A172 (cell line): ENCODE measurements around the gene SH3PXD2A. TPM values are rescaled to one million over a fixed set of nuclear protein-coding genes. Genes with fewer than 3 reads are reported as not detected.
"Not testable (repeated sequence)": the region's sequence is repeated elsewhere in the genome, so short reads cannot be mapped to it uniquely, and the experiment has no call there.

Experiments
- DNase-seq: peaks from one replicate; pipeline ENCODE4 v3.0.0-alpha.2; 2015; ENCODE audit warnings: low spot score
- total RNA-seq: library from RNA; depleted of rRNA; stranded (reverse); fragments of >200 nt; shearing (Covaris generic); gene quantifications from 2 replicates; pipeline ENCODE4 v1.2.3, GENCODE V29; 2014

Gene SH3PXD2A
- total RNA-seq, 1 experiment from 2014 or later = 1.7 TPM

DNA sequence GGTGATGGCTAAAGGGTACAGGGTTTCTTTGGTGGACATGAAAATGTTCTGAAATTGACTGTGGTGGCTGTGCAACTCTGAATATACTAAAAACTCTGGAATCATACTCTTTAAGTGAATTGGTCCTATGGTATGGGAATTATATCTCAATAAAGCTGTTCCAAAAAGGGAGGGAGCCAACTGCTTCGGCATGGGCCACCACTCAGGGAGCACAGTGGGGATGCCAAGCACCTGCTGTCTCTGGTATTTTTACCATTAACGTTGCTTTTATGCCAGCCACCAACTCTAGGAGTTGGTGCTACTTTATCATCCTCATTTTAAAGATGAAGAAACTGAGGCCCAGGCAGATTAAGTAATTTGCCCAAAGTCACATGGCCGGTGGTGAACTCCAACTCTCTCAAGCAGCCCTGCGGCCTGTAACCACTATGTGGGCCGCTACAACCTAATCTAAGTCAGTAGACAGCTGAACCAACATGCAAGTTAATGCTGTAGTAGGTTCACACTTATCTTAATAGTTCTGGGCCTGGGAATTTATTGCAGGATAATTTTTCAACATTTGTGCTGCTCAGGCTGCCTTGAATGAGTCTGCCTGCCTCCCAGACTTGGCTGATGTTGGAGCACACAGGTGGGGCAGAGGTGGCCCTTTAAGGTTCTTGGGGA lies 20.8 kb downstream of the SH3PXD2A start:
- DNase-seq = no peak

DNA sequence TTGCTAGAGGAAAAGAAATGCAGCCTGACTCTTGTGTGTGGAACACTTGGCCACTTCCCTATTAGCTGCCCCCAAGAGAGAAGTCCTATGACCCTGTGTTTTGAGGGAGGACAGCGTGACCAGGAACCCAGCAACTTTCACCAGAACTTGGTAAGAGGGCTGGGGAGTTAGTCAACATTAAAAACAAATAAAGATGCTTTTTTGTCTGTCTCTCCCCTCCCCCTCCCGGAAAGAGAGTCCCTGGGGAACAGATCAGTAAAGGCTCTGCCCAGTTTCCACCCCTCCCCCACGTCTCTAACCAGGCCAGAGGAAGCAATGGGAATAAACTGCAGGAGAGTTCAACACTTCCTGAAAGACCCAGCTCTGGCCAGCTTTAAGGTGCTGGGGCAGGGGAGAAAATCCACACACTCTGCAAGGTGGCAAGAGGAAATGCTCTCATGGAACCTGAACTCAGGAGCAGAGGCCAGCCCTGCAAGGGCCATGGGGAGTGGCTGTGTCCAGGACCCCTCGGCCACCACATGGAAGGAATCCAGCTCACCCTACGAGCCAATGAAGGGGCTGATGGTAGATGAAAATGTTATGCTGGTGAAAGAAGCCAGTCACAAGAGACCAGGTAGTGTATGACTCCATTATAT lies 21.5 kb downstream of the SH3PXD2A start:
- DNase-seq = no peak

DNA sequence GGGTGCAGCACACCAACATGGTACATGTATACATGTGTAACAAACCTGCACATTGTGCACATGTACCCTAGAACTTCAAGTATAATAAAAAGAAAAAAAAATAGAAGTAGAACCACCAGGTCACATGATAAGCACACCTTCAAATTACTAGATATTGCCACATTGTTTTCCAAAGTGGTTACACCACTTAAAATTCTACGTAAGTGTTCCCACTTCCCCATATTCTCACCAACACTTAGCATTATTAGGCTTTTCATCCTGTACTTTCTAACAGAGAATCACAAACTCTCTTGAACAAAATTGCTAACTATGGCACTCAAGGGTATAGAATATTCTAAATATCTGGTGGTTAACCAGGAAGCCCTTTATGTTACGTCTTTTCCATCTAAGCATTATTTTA lies 22.6 kb downstream of the SH3PXD2A start:
- no peak for DNase-seq

GRCh38 chr10:103829838-103830465 lies 25.4 kb downstream of the SH3PXD2A start:
- no peak for DNase-seq

DNA sequence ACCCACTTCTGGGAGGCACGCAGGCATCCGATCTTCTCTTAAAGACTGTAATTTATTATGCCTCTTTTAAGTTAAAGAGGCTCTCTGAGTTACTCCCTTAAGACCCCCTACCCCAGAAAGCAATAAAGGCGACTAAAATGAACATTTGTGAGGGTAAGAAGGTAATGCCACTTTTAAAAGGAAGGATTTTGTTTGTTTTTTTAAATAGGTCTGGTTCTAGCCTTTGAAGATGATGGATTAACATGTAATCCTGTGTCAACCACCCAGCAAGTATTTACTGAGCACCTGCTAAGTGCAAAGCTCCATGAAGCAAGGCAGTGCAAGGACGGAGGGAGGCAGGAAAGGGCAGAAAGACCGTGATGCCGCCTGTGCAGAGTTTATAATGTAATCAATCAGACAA lies 26.1 kb downstream of the SH3PXD2A start:
- no peak for DNase-seq

GRCh38 chr10:103828587-103829197 lies 26.7 kb downstream of the SH3PXD2A start:
- no peak for DNase-seq

DNA sequence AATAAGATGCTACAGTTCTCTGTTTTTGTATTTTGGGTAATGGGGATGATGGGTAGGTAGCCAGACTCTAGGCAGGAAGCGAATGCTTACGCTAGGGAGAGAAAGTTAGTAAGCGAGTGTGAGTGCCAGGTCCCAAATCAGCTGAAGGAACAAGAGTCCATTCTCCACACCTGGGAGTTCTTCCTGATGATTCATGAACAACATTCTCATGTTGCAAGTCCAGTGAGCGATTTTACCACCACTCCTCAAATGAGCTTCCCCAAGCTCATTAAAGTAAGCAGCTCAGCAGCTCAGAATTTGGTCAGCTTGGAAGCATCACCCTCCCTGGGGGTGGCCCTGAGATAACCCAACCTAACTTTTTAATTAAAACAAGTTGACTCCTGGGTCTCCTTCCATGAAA lies 27.3 kb downstream of the SH3PXD2A start:
- DNase-seq = no peak

GRCh38 chr10:103826885-103827284 lies 28.5 kb downstream of the SH3PXD2A start:
- DNase-seq = no peak

GRCh38 chr10:103824281-103824680 lies 31.1 kb downstream of the SH3PXD2A start:
- no peak for DNase-seq

- DNase-seq = no peak
These were observed 31.6 kb downstream of the SH3PXD2A start for GRCh38 chr10:103823706-103824272.

GRCh38 chr10:103822800-103823199 lies 32.6 kb downstream of the SH3PXD2A start:
- no peak for DNase-seq

DNA sequence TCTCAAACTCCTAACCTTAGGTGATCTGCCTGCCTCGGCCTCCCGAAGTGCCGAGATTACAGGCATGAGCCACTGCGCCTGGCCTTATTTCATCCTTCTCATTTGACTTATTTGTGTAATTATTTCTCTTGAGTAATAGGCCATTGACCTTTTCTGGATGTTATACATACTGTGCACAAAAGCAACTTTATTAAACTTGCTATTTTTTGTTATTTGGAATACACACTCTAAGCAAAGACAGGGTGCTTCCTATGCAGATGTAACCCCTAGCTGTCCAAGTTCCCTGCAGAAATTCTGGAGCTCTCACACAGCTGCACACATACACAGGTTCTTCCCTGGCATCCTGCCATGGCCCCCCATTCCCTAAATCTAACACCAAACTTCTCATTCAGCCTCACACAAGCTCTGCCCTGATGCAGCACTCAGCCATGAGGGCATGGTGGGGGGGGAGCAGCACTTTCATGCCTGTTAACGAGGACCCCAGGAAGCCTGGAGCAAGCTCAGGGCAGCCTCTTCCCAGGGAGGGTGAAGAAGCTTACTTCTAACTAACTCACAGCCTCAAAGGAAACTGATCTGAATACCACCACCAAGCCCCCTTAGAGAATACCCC lies 33.2 kb downstream of the SH3PXD2A start:
- no peak for DNase-seq

GRCh38 chr10:103820101-103821062 lies 35.0 kb downstream of the SH3PXD2A start:
- DNase-seq = no peak

DNA sequence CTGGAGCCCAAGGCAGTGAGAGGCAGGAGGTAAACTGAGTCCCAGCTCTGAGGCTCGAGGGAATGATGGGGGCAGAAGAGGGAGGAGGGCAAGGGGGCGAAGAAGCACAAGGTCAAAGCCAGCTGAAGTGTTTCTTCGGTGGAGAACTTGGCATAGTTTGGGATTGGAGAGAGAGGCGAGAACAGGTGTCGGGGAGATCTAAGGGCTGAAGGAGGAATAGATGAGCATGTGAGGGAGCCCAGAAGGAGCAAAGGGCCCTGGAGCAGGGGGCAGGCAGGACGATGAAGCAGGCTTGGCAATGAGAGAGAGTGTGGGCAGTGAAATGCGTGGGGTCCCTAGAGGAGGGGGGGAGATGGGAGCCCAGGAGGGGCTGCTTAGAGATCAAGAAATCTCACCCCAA lies 35.9 kb downstream of the SH3PXD2A start:
- no peak for DNase-seq

DNA sequence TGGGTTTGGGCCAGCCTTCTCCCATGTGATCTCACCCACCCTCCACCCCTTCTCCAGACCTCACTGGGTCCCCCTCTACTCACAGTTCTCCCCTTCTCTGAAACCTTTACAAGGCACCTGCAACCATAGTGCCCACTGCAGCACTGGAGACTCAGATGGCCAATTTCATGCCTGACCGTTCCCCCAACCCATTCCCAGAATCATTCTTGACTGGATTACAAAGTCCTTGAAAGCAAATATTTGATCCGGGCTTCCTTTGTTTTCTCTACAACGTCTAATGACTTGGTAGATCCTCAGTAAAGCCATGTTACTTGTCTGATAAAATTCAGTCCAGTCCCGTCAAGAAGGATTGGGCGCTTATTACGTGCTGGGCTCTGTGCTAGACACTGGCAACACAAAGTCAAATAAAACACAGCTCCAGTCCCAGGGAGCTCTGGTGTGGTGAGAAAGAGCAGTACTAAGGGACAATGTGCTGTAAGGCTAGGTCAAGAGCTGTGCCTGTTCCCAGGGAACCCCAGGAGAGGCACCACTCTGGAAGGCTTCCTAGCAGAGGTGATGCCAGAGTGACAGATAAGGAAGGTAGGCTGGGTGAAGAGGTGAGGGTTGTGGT lies 36.5 kb downstream of the SH3PXD2A start:
- DNase-seq = no peak

DNA sequence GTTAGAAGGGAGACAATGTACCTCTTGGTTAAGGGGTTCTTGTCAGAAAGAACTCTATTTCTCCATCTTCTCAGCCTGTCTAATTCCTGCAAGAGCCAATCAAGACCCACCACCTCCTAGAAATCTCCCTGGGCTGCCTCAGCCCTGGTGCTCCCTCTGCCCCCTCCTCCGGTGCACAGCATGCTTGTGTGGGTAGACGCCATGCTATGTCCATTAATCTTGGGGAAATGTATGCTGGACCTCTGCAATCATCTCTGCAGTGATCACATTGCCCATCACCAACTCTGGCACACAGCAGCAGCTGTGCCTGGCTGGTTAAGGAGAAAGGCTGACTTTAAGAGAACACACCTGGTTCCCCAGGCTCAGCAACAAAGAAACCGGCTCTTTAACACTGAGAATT lies 37.3 kb downstream of the SH3PXD2A start:
- DNase-seq = no peak

DNA sequence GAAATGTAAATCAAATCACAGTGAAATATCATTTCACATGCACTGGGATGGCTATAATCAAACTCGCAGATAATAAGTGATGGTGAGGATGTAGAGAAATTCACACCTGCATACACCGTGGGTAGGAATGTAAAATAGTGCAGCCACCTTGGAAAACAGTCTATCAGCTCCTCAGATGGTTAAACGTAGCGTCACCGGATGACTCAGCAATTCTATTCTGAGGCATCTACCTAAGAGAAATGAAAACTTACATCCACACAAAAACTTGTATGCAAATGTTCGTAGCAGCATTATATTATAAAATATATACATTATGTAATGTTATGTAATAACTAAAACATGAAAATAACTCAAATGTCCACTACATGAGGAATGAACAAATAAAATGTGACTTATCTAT lies 38.9 kb downstream of the SH3PXD2A start:
- peak; percentile 60 for DNase-seq

- no peak for DNase-seq
These were observed 40.6 kb downstream of the SH3PXD2A start for GRCh38 chr10:103814626-103815370.

DNA sequence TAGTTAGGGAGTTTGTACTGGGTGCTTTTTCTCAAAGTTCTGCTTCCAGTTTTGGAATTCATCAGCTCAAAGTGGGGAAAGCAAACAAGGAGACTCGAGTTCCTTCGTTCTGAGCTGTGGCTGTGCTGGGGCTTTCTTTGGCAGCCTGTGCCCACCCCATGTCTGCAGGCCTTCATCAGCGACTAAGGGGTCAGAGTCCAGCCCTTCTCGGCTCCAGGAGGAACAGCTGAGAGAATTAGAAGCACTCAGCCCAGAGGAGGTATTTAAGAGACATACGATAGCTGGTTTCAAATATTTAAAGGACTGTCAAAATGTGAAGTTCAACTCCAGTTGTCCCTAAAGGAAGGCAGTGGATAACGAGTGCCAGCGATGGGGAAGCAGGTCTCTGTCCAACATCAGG lies 41.3 kb downstream of the SH3PXD2A start:
- no peak for DNase-seq

- DNase-seq = not testable (repeated sequence)
These were observed 42.1 kb downstream of the SH3PXD2A start for GRCh38 chr10:103813312-103813711.
